H1 (cell line): Measurements from ENCODE around the gene RXRA. TPM values are rescaled to one million over a fixed set of nuclear protein-coding genes. Genes with fewer than 3 reads are reported as not detected.

Source experiments
- BCL11A ChIP-seq, 2 experiments: IDR thresholded peaks; one replicate each; pipeline ENCODE4 v1.6.1; 2011; ENCODE audit warnings: low read depth in 2 of 2, low read length in 2 of 2, mild to moderate bottlenecking in 2 of 2
- EZH2 ChIP-seq: fragments of 200-600 bp; sonication (generic); IDR thresholded peaks from 2 replicates; pipeline ENCODE4 v1.7.1; 2012; ENCODE audit warnings: low read depth, mild to moderate bottlenecking, moderate library complexity, low read length, inconsistent platforms; ENCODE audit not compliant: severe bottlenecking
- KDM4A ChIP-seq: IDR thresholded peaks from one replicate; pipeline ENCODE4 v1.7.1; 2012; ENCODE audit warnings: low read depth, mild to moderate bottlenecking, moderate library complexity, low read length, inconsistent platforms; ENCODE audit not compliant: severe bottlenecking
- NANOG ChIP-seq: IDR thresholded peaks from 2 replicates; pipeline ENCODE4 v1.6.1; 2011; ENCODE audit warnings: low read length, low read depth, mild to moderate bottlenecking, inconsistent platforms; ENCODE audit not compliant: insufficient read depth, poor library complexity, severe bottlenecking
- RBBP5 ChIP-seq: IDR thresholded peaks from 2 replicates; pipeline ENCODE4 v1.7.1; 2012; ENCODE audit warnings: low read depth, mild to moderate bottlenecking, inconsistent platforms, low read length, moderate library complexity, borderline replicate concordance
- polyA plus RNA-seq, 7 experiments: library from polyadenylated mRNA; depleted of rRNA in 3 of 7; stranded (reverse) in 5 of 7; unstranded in 2 of 7; fragments of >200 nt in 5 of 7; fragments of 200-250 nt in 2 of 7; gene quantifications; 1 replicate in 5 of 7; 2 replicates in 1 of 7; 4 replicates in 1 of 7; pipeline versions ENCODE4 v1.2.1 to v1.2.3, GENCODE V29; 2011 to 2013; ENCODE audit warnings: missing spikeins in 2 of 7, mixed read lengths in 2 of 7
- total RNA-seq: library from RNA; stranded (reverse); fragmentation: NEBNext Ultra II Directional; extraction: Animal tissue kit (Norgen Biotek cat#: 25700); gene quantifications from 2 replicates; pipeline ENCODE4 v1.2.1, GENCODE V29; 2021

Gene RXRA
- total and polyA plus RNA-seq, 2 of the 8 experiments (the other 6 are each of a cell fraction or from before 2014, with no cell fraction given): 9.8 to 29.4 TPM

DNA sequence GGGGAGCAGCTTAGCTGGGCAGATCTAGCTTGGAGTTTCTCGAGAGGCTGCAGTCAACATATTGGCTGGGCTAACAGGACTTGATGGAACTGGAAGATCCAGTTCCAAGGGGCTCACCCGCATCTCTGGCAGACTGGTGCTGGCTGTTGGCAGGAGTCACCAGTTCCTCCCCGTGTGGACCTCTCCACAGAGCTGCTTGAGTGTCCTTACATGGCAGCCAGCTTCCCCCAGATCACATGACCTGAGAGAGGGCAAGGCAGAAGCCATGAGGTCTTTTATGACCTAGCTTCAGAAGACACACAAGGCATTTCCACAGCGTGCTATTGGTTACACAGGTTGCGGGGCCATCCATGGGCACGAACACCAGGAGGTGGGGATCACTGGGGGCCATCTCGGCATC, 26.4 kb upstream of the RXRA start (continued):
- TF ChIP-seq KDM4A (no peak), BCL11A (IDR thresholded peaks at IDR 0.05; ENCODE audit: low read depth in 2 of 2, low read length in 2 of 2) (no peak), RBBP5 (no peak), NANOG (no peak), EZH2 (no peak)
